HEK293 (cell line): ENCODE results near the gene HIGD2A.

Experiments
- ATF2 ChIP-seq: fragments of 450-650 bp; formaldehyde crosslinking; IDR thresholded peaks from 2 replicates; pipeline ENCODE4 v1.5.1; 2016; ENCODE audit warnings: missing biosample characterization, missing genetic modification characterization, low read depth
- YY1 ChIP-seq: fragments of 450-650 bp; formaldehyde crosslinking; IDR thresholded peaks from 2 replicates; pipeline ENCODE4 v1.5.1; 2018; ENCODE audit warnings: missing biosample characterization, missing genetic modification characterization
- ZNF239 ChIP-seq: fragments of 450-650 bp; formaldehyde crosslinking; IDR thresholded peaks from 2 replicates; pipeline ENCODE4 v1.5.1; 2016; ENCODE audit warnings: missing biosample characterization, missing genetic modification characterization
- ZNF24 ChIP-seq: fragments of 450-650 bp; formaldehyde crosslinking; IDR thresholded peaks from 2 replicates; pipeline ENCODE4 v1.5.1; 2016; ENCODE audit warnings: missing biosample characterization, missing genetic modification characterization
- ZNF274 ChIP-seq, 2 experiments: fragments of 200-500 bp in 1 of 2; fragments of 450-650 bp in 1 of 2; sonication (Bioruptor generic) in 1 of 2; formaldehyde crosslinking in 1 of 2; IDR thresholded peaks; 2 replicates each; pipeline versions ENCODE4 v1.5.1 to v1.6.1; 2014 to 2016; ENCODE audit warnings: borderline replicate concordance in 1 of 2, inconsistent platforms in 1 of 2, low read length in 1 of 2, missing biosample characterization in 1 of 2, missing genetic modification characterization in 1 of 2
- ZNF362 ChIP-seq: fragments of 450-650 bp; formaldehyde crosslinking; IDR thresholded peaks from 2 replicates; pipeline ENCODE4 v1.5.1; 2016; ENCODE audit warnings: missing biosample characterization, missing genetic modification characterization
- ZNF416 ChIP-seq: fragments of 450-650 bp; formaldehyde crosslinking; IDR thresholded peaks from 2 replicates; pipeline ENCODE4 v1.5.1; 2016; ENCODE audit warnings: missing biosample characterization, missing genetic modification characterization
- ZNF629 ChIP-seq: fragments of 450-650 bp; formaldehyde crosslinking; IDR thresholded peaks from 2 replicates; pipeline ENCODE4 v1.5.1; 2017; ENCODE audit warnings: missing biosample characterization, missing genetic modification characterization
- ZNF707 ChIP-seq: fragments of 450-650 bp; formaldehyde crosslinking; IDR thresholded peaks from 2 replicates; pipeline ENCODE4 v1.5.1; 2016; ENCODE audit warnings: missing biosample characterization, missing genetic modification characterization
- TF ChIP-seq, protein P1 (sequence below): fragments of 450-650 bp; formaldehyde crosslinking; IDR thresholded peaks from 2 replicates; pipeline ENCODE4 v1.5.1; 2016; ENCODE audit warnings: missing biosample characterization, missing genetic modification characterization
- TF ChIP-seq, protein P2 (sequence below): fragments of 450-650 bp; formaldehyde crosslinking; conservative IDR thresholded peaks from 2 replicates; pipeline ENCODE4 v1.5.1; 2016; ENCODE audit warnings: low read depth, missing biosample characterization, missing genetic modification characterization
- TF ChIP-seq, protein P3 (sequence below): fragments of 450-650 bp; formaldehyde crosslinking; IDR thresholded peaks from 2 replicates; pipeline ENCODE4 v1.5.1; 2016; ENCODE audit warnings: missing biosample characterization, missing genetic modification characterization

DNA sequence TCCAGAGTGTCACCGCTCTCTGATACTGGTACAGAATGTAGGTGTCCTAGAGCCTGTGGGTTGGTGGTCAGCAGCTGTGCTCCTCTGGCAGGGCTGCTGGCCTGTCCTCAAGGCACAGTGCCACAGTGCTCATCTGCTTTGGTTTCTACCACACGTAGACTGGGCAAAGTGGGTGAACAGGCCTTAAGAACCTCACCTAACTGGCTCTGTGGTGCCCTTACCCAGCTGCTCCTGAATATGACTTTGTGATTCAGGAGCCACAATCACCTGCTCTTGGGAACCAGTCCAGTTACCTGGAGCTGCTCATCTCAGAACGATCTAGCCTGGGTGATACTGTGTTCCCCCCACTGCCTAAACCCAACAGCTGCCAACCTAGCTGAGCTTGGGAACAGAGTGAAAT lies 6.6 kb upstream of the HIGD2A start:
- TF ChIP-seq, protein P1, sequence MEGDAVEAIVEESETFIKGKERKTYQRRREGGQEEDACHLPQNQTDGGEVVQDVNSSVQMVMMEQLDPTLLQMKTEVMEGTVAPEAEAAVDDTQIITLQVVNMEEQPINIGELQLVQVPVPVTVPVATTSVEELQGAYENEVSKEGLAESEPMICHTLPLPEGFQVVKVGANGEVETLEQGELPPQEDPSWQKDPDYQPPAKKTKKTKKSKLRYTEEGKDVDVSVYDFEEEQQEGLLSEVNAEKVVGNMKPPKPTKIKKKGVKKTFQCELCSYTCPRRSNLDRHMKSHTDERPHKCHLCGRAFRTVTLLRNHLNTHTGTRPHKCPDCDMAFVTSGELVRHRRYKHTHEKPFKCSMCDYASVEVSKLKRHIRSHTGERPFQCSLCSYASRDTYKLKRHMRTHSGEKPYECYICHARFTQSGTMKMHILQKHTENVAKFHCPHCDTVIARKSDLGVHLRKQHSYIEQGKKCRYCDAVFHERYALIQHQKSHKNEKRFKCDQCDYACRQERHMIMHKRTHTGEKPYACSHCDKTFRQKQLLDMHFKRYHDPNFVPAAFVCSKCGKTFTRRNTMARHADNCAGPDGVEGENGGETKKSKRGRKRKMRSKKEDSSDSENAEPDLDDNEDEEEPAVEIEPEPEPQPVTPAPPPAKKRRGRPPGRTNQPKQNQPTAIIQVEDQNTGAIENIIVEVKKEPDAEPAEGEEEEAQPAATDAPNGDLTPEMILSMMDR: no peak
- TF ChIP-seq ZNF707 (tag by site-specific recombination): no peak
- TF ChIP-seq, protein P2, sequence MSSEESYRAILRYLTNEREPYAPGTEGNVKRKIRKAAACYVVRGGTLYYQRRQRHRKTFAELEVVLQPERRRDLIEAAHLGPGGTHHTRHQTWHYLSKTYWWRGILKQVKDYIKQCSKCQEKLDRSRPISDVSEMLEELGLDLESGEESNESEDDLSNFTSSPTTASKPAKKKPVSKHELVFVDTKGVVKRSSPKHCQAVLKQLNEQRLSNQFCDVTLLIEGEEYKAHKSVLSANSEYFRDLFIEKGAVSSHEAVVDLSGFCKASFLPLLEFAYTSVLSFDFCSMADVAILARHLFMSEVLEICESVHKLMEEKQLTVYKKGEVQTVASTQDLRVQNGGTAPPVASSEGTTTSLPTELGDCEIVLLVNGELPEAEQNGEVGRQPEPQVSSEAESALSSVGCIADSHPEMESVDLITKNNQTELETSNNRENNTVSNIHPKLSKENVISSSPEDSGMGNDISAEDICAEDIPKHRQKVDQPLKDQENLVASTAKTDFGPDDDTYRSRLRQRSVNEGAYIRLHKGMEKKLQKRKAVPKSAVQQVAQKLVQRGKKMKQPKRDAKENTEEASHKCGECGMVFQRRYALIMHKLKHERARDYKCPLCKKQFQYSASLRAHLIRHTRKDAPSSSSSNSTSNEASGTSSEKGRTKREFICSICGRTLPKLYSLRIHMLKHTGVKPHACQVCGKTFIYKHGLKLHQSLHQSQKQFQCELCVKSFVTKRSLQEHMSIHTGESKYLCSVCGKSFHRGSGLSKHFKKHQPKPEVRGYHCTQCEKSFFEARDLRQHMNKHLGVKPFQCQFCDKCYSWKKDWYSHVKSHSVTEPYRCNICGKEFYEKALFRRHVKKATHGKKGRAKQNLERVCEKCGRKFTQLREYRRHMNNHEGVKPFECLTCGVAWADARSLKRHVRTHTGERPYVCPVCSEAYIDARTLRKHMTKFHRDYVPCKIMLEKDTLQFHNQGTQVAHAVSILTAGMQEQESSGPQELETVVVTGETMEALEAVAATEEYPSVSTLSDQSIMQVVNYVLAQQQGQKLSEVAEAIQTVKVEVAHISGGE (tag by site-specific recombination): no peak
- no peak for TF ChIP-seq ZNF362
- no peak for TF ChIP-seq ZNF239 (tag by site-specific recombination)
- TF ChIP-seq YY1 (tag by site-specific recombination): no peak
- TF ChIP-seq, protein P3, sequence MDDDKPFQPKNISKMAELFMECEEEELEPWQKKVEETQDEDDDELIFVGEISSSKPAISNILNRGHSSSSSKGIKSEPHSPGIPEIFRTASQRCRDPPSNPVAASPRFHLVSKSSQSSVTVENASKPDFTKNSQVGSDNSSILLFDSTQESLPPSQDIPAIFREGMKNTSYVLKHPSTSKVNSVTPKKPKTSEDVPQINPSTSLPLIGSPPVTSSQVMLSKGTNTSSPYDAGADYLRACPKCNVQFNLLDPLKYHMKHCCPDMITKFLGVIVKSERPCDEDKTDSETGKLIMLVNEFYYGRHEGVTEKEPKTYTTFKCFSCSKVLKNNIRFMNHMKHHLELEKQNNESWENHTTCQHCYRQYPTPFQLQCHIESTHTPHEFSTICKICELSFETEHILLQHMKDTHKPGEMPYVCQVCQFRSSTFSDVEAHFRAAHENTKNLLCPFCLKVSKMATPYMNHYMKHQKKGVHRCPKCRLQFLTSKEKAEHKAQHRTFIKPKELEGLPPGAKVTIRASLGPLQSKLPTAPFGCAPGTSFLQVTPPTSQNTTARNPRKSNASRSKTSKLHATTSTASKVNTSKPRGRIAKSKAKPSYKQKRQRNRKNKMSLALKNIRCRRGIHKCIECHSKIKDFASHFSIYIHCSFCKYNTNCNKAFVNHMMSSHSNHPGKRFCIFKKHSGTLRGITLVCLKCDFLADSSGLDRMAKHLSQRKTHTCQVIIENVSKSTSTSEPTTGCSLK (tag by site-specific recombination): no peak
- TF ChIP-seq ZNF274 (IDR thresholded peaks at IDR 0.05; ENCODE audit: low read length): no peak
- no peak for TF ChIP-seq ZNF274 (tag by site-specific recombination; IDR thresholded peaks at IDR 0.05; ENCODE audit: borderline replicate concordance)
- TF ChIP-seq ATF2 (tag by site-specific recombination): no peak
- TF ChIP-seq ZNF24 (tag by site-specific recombination): no peak
- TF ChIP-seq ZNF629 (tag by site-specific recombination): no peak
- TF ChIP-seq ZNF416: no peak
